K562 (cell line): ENCODE data around the gene CFAP20DC. TPM values are rescaled to one million over a fixed set of nuclear protein-coding genes. Genes with fewer than 3 reads are reported as not detected.

Experiments used
- CBFA2T2 ChIP-seq: fragments of 450-650 bp; conservative IDR thresholded peaks from 2 replicates; pipeline ENCODE4 v1.6.1; 2017; ENCODE audit warnings: mild to moderate bottlenecking
- CBX1 ChIP-seq: sonication (generic); IDR thresholded peaks from 2 replicates; pipeline ENCODE4 v1.6.1; 2016; ENCODE audit warnings: antibody characterized with exemption, low read depth, mild to moderate bottlenecking
- CHD1 ChIP-seq: fragments of 200-600 bp; sonication (generic); IDR thresholded peaks from one replicate; pipeline ENCODE4 v1.6.1; 2012; ENCODE audit warnings: mild to moderate bottlenecking, moderate library complexity, low read length, inconsistent platforms
- CSDE1 ChIP-seq, 2 experiments: fragments of 450-650 bp; IDR thresholded peaks; 2 replicates each; pipeline ENCODE4 v1.6.1; 2016; ENCODE audit warnings: mild to moderate bottlenecking in 1 of 2
- ETV5 ChIP-seq: sonication (generic); formaldehyde crosslinking; IDR thresholded peaks from 2 replicates; pipeline ENCODE4 v1.4.0; 2020; ENCODE audit warnings: low read depth, mild to moderate bottlenecking, missing genetic modification reagents
- HNRNPK ChIP-seq: fragments of 200-400 bp; formaldehyde crosslinking; IDR thresholded peaks from one replicate; pipeline ENCODE4 v1.6.1; 2018; ENCODE audit warnings: mild to moderate bottlenecking, low read depth, low read length; ENCODE audit not compliant: poor library complexity, severe bottlenecking
- ILK ChIP-seq: fragments of 450-650 bp; IDR thresholded peaks from 2 replicates; pipeline ENCODE4 v1.6.1; 2016; ENCODE audit warnings: missing genetic modification characterization, low read depth, mild to moderate bottlenecking, missing compliant biosample characterization, moderate library complexity, borderline replicate concordance
- JUNB ChIP-seq: fragments of 450-650 bp; formaldehyde crosslinking; conservative IDR thresholded peaks from 2 replicates; pipeline ENCODE4 v1.4.0; 2020; ENCODE audit warnings: mild to moderate bottlenecking
- KAT2B ChIP-seq: IDR thresholded peaks from one replicate; pipeline ENCODE4 v1.6.1; 2012; ENCODE audit warnings: low read depth, mild to moderate bottlenecking, control low read depth, inconsistent platforms, low read length, moderate library complexity
- KAT8 ChIP-seq: fragments of 450-650 bp; IDR thresholded peaks from 2 replicates; pipeline ENCODE4 v1.6.1; 2016; ENCODE audit warnings: low read depth, mild to moderate bottlenecking
- MEF2D ChIP-seq: conservative IDR thresholded peaks from 2 replicates; pipeline ENCODE4 v1.6.1; 2016; ENCODE audit warnings: low read depth, missing genetic modification characterization, missing compliant biosample characterization
- NFRKB ChIP-seq: fragments of 450-650 bp; IDR thresholded peaks from 2 replicates; pipeline ENCODE4 v1.6.1; 2016; ENCODE audit warnings: low read depth
- NR2F6 ChIP-seq: fragments of 450-650 bp; formaldehyde crosslinking; IDR thresholded peaks from 2 replicates; pipeline ENCODE4 v1.4.0; 2020; ENCODE audit warnings: mild to moderate bottlenecking
- PURB ChIP-seq: sonication (generic); formaldehyde crosslinking; IDR thresholded peaks from 2 replicates; pipeline ENCODE4 v1.9.0; 2021; ENCODE audit warnings: low read depth, mild to moderate bottlenecking, missing genetic modification reagents
- SMAD2 ChIP-seq: fragments of 150-350 bp; IDR thresholded peaks from 2 replicates; pipeline ENCODE4 v1.6.1; 2014; ENCODE audit warnings: low read depth, mild to moderate bottlenecking, low read length
- TGIF2 ChIP-seq: sonication (generic); formaldehyde crosslinking; IDR thresholded peaks from 2 replicates; pipeline ENCODE4 v1.8.1; 2022; ENCODE audit warnings: mild to moderate bottlenecking, missing genetic modification reagents, moderate library complexity
- TRIM24 ChIP-seq, 2 experiments: fragments of 450-650 bp; IDR thresholded peaks; 2 replicates each; pipeline ENCODE4 v1.6.1; 2016
- ZC3H8 ChIP-seq: fragments of 450-650 bp; IDR thresholded peaks from 2 replicates; pipeline ENCODE4 v1.6.1; 2017
- ZNF175 ChIP-seq: fragments of 200-800 bp; sonication (Bioruptor generic); IDR thresholded peaks from 2 replicates; pipeline ENCODE4 v1.6.1; 2016; ENCODE audit warnings: low read depth, mild to moderate bottlenecking, missing genetic modification characterization, missing compliant biosample characterization
- ZNF253 ChIP-seq: fragments of 250-450 bp; sonication (Bioruptor Pico); conservative IDR thresholded peaks from 2 replicates; pipeline ENCODE4 v1.6.1; 2021; ENCODE audit warnings: mild to moderate bottlenecking
- ZNF436 ChIP-seq: fragments of 250-450, 450-650 bp; sonication (Bioruptor Pico); formaldehyde crosslinking; IDR thresholded peaks from 2 replicates; pipeline ENCODE4 v1.7.0; 2020; ENCODE audit warnings: mild to moderate bottlenecking
- ZNF644 ChIP-seq: fragments of 200-800 bp; sonication (Bioruptor generic); IDR thresholded peaks from 2 replicates; pipeline ENCODE4 v1.6.1; 2016; ENCODE audit warnings: low read depth, missing genetic modification characterization, missing compliant biosample characterization
- ZNF695 ChIP-seq: fragments of 450-650 bp; formaldehyde crosslinking; IDR thresholded peaks from 2 replicates; pipeline ENCODE4 v1.4.0; 2020; ENCODE audit warnings: mild to moderate bottlenecking, moderate library complexity
- ZNF707 ChIP-seq: fragments of 250-450 bp; sonication (Bioruptor Pico); conservative IDR thresholded peaks from 2 replicates; pipeline ENCODE4 v1.8.0; 2022; ENCODE audit warnings: inconsistent platforms, mild to moderate bottlenecking, moderate library complexity
- ZNF717 ChIP-seq: fragments of 250-450 bp; sonication (Bioruptor Pico); IDR thresholded peaks from 2 replicates; pipeline ENCODE4 v1.5.0; 2021
- polyA plus RNA-seq, 8 experiments: library from polyadenylated mRNA; depleted of rRNA in 4 of 8; stranded (reverse) in 5 of 8; unstranded in 3 of 8; fragments of >200 nt; fragmentation: Nextera tagmentation in 2 of 8; fragmentation: Illumina TruSeq in 1 of 8; extraction: Ambion mirVana in 2 of 8; extraction: Trizol in 1 of 8; gene quantifications; 2 replicates each; pipeline versions ENCODE4 v1.2.1 to v1.2.3, GENCODE V29; 2011 to 2014; ENCODE audit warnings: inconsistent platforms in 1 of 8, missing spikeins in 1 of 8
- total RNA-seq, 7 experiments: library from RNA; depleted of rRNA in 6 of 7; stranded (reverse); fragments of >200 nt in 6 of 7; fragmentation: Illumina TruSeq in 2 of 7; extraction: Trizol in 2 of 7; gene quantifications; 2 replicates each; pipeline versions ENCODE4 v1.2.1 to v1.2.3, GENCODE V29; 2011 to 2021; ENCODE audit warnings: low replicate concordance in 1 of 7
- TF ChIP-seq, protein P1 (sequence below), 3 experiments: fragments of 200-800 bp in 1 of 3; fragments of 250-450 bp in 1 of 3; fragments of 450-650 bp in 1 of 3; sonication (Bioruptor Pico) in 1 of 3; sonication (Bioruptor generic) in 1 of 3; formaldehyde crosslinking in 1 of 3; IDR thresholded peaks; 2 replicates each; pipeline versions ENCODE4 v1.6.1 to v1.8.0; 2016 to 2022; ENCODE audit warnings: mild to moderate bottlenecking in 2 of 3, missing genetic modification characterization in 2 of 3, missing compliant biosample characterization in 1 of 3, moderate library complexity in 1 of 3
- TF ChIP-seq, protein P2 (sequence below): fragments of 250-450 bp; sonication (Bioruptor Pico); IDR thresholded peaks from 2 replicates; pipeline ENCODE4 v1.8.0; 2021; ENCODE audit warnings: mild to moderate bottlenecking, moderate library complexity

Gene CFAP20DC
- total and polyA plus RNA-seq, 9 of the 15 experiments (the other 6 are each of a cell fraction or from before 2014, with no cell fraction given), result 1.6 to 5.9 (median 4.6) TPM

DNA sequence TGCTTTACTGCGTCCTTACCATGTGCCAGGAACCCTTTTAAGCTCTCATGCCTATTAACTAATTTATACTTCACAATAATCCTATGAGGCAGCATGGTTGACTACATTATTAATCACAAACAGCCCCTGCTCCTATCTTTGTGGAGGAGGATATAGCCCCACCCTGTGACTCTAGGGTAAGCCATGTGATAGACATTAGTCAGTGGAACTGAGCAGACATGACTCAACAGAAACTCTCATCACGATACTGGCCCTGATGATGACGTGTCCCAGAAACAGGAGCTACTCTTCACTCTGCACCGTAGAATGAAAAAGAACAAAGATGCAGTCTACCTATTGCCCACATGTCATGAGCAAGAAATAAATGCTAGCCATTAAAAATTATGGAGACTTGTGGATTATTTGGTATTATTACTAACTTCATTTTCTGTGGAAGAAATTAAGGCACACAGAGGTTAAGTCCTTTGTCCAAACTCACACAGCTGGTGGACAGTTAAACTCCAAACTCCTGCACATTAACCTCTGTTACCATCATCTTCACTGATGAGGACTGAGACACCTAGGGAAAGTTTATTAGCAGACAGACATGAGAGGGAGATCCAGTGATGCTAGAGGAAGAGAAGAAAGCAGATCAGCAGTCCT lies 51.2 kb downstream of the CFAP20DC start (continued):
- no peak for TF ChIP-seq KAT8
- TF ChIP-seq SMAD2, result no peak
- TF ChIP-seq CSDE1 (IDR thresholded peaks at IDR 0.05), result no peak
- TF ChIP-seq ZNF644 (tag), result peak; percentile 61
- no peak for TF ChIP-seq ZNF707
- TF ChIP-seq TGIF2, result no peak
- TF ChIP-seq ZC3H8, result no peak
- no peak for TF ChIP-seq ZNF436 (CRISPR knock-in tag)
- peak; percentile 58; the same call in 1 of the 2 replicates for TF ChIP-seq ZNF175
- TF ChIP-seq KAT2B, result no peak
- no peak for TF ChIP-seq CBFA2T2
- TF ChIP-seq ZNF717 (CRISPR knock-in tag), result no peak
- TF ChIP-seq, protein P1, sequence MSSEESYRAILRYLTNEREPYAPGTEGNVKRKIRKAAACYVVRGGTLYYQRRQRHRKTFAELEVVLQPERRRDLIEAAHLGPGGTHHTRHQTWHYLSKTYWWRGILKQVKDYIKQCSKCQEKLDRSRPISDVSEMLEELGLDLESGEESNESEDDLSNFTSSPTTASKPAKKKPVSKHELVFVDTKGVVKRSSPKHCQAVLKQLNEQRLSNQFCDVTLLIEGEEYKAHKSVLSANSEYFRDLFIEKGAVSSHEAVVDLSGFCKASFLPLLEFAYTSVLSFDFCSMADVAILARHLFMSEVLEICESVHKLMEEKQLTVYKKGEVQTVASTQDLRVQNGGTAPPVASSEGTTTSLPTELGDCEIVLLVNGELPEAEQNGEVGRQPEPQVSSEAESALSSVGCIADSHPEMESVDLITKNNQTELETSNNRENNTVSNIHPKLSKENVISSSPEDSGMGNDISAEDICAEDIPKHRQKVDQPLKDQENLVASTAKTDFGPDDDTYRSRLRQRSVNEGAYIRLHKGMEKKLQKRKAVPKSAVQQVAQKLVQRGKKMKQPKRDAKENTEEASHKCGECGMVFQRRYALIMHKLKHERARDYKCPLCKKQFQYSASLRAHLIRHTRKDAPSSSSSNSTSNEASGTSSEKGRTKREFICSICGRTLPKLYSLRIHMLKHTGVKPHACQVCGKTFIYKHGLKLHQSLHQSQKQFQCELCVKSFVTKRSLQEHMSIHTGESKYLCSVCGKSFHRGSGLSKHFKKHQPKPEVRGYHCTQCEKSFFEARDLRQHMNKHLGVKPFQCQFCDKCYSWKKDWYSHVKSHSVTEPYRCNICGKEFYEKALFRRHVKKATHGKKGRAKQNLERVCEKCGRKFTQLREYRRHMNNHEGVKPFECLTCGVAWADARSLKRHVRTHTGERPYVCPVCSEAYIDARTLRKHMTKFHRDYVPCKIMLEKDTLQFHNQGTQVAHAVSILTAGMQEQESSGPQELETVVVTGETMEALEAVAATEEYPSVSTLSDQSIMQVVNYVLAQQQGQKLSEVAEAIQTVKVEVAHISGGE (CRISPR knock-in tag; IDR thresholded peaks at IDR 0.05), result no peak
- no peak for TF ChIP-seq ILK (tag)
- no peak for TF ChIP-seq CHD1
- no peak for TF ChIP-seq CBX1
- no peak for TF ChIP-seq ETV5 (CRISPR knock-in tag)
- TF ChIP-seq JUNB, result peak; percentile 89
- peak in 1 of 2 experiments; percentile 48; a peak in 1 of 4 replicates for TF ChIP-seq TRIM24 (IDR thresholded peaks at IDR 0.05)
- no peak for TF ChIP-seq PURB (CRISPR knock-in tag)
- TF ChIP-seq MEF2D (tag), result no peak
- TF ChIP-seq HNRNPK, result no peak
- TF ChIP-seq ZNF253 (CRISPR knock-in tag), result no peak
- TF ChIP-seq NR2F6 (CRISPR knock-in tag), result no peak
- TF ChIP-seq, protein P2, sequence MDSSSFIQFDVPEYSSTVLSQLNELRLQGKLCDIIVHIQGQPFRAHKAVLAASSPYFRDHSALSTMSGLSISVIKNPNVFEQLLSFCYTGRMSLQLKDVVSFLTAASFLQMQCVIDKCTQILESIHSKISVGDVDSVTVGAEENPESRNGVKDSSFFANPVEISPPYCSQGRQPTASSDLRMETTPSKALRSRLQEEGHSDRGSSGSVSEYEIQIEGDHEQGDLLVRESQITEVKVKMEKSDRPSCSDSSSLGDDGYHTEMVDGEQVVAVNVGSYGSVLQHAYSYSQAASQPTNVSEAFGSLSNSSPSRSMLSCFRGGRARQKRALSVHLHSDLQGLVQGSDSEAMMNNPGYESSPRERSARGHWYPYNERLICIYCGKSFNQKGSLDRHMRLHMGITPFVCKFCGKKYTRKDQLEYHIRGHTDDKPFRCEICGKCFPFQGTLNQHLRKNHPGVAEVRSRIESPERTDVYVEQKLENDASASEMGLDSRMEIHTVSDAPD (CRISPR knock-in tag), result no peak
- no peak for TF ChIP-seq ZNF695 (CRISPR knock-in tag)
- no peak for TF ChIP-seq NFRKB
